ENCODE results near the gene MSL1.

- TF ChIP-seq ZNF384 (IDR thresholded peaks at IDR 0.05), result no peak
- no peak for TF ChIP-seq NFRKB (IDR thresholded peaks at IDR 0.05)
- no peak for TF ChIP-seq PKNOX1 (IDR thresholded peaks at IDR 0.05)
- TF ChIP-seq BHLHE40 (IDR thresholded peaks at IDR 0.05; ENCODE audit: borderline replicate concordance), result no peak
- no peak for TF ChIP-seq L3MBTL2 (conservative IDR thresholded peaks at IDR 0.05)
- TF ChIP-seq ELF4 (IDR thresholded peaks at IDR 0.05), result no peak
- no peak for TF ChIP-seq SUZ12 (IDR thresholded peaks at IDR 0.05)
- no peak for TF ChIP-seq FOXK2 (IDR thresholded peaks at IDR 0.05)
- no peak for TF ChIP-seq ARNT (IDR thresholded peaks at IDR 0.05)
- no peak for TF ChIP-seq HDGF (IDR thresholded peaks at IDR 0.05; ENCODE audit: borderline replicate concordance)
- TF ChIP-seq TARDBP (IDR thresholded peaks at IDR 0.05), result no peak
- TF ChIP-seq SP1 (IDR thresholded peaks at IDR 0.05), result no peak
- TF ChIP-seq FOXM1 (IDR thresholded peaks at IDR 0.05; ENCODE audit: borderline replicate concordance), result no peak
- no peak for TF ChIP-seq CTBP1 (IDR thresholded peaks at IDR 0.05; ENCODE audit: borderline replicate concordance)
These were observed 36.2 kb downstream of the MSL1 start for GRCh38 chr17:40157973-40158372.

Measured in HEK293T (cell line).